22Rv1 (cell line): Measurements from ENCODE around the gene ASH1L.
"Not testable (repeated sequence)": the region's sequence is repeated elsewhere in the genome, so short reads cannot be mapped to it uniquely, and the experiment has no call there.

ENCODE experiments used
- CTCF ChIP-seq: fragments of 450-650 bp; IDR thresholded peaks from 2 replicates; pipeline ENCODE4 v1.5.1; 2017; ENCODE audit warnings: mild to moderate bottlenecking
- ZFX ChIP-seq: fragments of 450-650 bp; IDR thresholded peaks from 2 replicates; pipeline ENCODE4 v1.6.1; 2017; ENCODE audit warnings: antibody characterized with exemption, borderline replicate concordance

GRCh38 chr1:155563377-155564022 is 897 bp upstream of the ASH1L start:
- TF ChIP-seq CTCF, ZFX: not testable (repeated sequence)
